OCI-LY1 (cell line): ENCODE measurements around the gene NOP14.

Source experiments
- CTCF ChIP-seq: fragments of 200-600 bp; sonication (generic), shearing (Covaris generic); IDR thresholded peaks from 2 replicates; pipeline ENCODE4 v1.5.1; 2017; ENCODE audit warnings: mild to moderate bottlenecking, antibody characterized with exemption, low read length, moderate library complexity, mixed read lengths
- EZH2 ChIP-seq: fragments of 200-600 bp; sonication (generic), shearing (Covaris generic); IDR thresholded peaks from 2 replicates; pipeline ENCODE4 v1.8.0; 2017; ENCODE audit warnings: borderline replicate concordance, mixed run types, mild to moderate bottlenecking, antibody characterized with exemption, low read length, moderate library complexity, mixed read lengths

GRCh38 chr4:3007724-3008123 is 44.5 kb upstream of the NOP14 start:
- TF ChIP-seq EZH2 (no peak), CTCF (no peak)
